ENCODE results near the gene HHAT. TPM values are rescaled to one million over a fixed set of nuclear protein-coding genes. Genes with fewer than 3 reads are reported as not detected.
A peak's percentile ranks its signal among the peaks of the same experiment; 100 is the strongest.

Gene HHAT
- total RNA-seq, 2 experiments from 2014 or later: 0.99 to 1.4 TPM

DNA sequence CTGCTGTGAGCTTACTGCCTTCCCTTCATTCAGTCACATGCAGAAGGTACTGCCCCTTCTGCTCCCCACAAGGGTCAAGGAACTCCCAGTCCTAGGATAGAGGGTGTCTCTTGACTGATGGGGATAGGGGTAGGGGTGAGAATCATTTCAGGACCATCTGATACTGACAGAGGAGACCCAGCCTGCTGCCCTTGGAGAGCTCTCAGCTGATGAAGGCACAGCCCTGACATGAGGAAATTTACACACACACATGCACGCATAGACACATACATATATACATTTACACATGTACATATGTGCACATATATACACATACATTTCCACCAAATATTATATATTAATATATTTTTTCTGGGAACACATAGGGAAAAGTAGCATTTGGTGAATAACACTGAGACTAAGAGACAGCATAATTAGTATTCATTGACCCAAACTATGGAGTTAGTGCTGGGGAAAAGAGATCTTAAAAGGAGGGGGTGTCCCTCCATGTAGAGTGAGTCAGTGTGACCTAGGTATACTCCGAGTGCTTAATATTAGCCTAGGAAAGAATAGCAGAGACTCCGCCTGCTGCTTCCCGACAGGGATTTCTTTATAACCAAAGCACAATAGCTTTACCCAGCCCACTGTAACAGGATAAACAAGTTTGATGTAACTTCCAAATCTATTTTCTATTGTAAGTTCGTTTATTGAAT, 27.6 kb upstream of the HHAT start:
- ATAC-seq (no peak), DNase-seq (no peak)
- ChIA-PET POLR2A (interaction anchor here (1.6 kb wide), 1 partner anchor 11 kb away, joined by 5 read pairs; no protein-coding TSS in a partner anchor), CTCF (no interaction called here)
- Mint-ChIP-seq H3K27ac (no peak overlapping the region), H3K9me3 (no peaks in the 10 kb centered on the region), H3K27me3 (peaks cover 10% of the 10 kb centered on the region), H3K4me3 (no peak overlapping the region), H3K36me3 (ENCODE audit: low read depth) (no peaks in the 10 kb centered on the region), H3K4me1 (ENCODE audit: low read depth) (no peaks in the 10 kb centered on the region)
- intact Hi-C loops (cut with micrococcal nuclease): no loop called here
- no peak for TF ChIP-seq CTCF (IDR thresholded peaks at IDR 0.05)

DNA sequence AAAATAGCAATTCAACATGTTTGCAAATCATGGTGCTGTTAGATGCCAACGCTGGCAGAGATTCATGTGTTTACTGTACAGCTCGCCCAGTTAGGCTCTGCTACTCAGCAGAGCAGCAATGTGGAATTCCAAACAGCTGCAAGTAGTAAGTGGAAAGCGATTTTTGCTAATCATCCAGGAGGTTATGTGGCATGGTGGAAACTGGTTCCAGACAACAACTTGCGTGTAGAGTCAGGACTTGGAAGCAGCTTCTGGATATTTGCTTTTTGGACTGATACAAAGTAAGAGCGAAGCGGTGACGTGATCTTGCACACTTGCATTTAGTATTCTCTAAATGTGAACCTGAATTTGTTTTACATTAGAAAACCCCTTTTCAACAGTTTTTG, 27.1 kb upstream of the HHAT start:
- Mint-ChIP-seq H3K9me3 (no peaks in the 10 kb centered on the region), H3K27me3 (peaks cover 10% of the 10 kb centered on the region), H3K27ac (no peak overlapping the region), H3K4me3 (no peak overlapping the region), H3K36me3 (ENCODE audit: low read depth) (no peaks in the 10 kb centered on the region), H3K4me1 (ENCODE audit: low read depth) (no peaks in the 10 kb centered on the region)
- no peak for TF ChIP-seq CTCF (IDR thresholded peaks at IDR 0.05)
- ChIA-PET CTCF (no interaction called here), POLR2A (interaction anchor here (0.8 to 1.6 kb wide), 2 partner anchors 9 to 12 kb away, joined by 3 to 5 read pairs; no protein-coding TSS in a partner anchor)
- no peak for ATAC-seq
- DNase-seq: no peak
- intact Hi-C loops (cut with micrococcal nuclease): no loop called here

DNA sequence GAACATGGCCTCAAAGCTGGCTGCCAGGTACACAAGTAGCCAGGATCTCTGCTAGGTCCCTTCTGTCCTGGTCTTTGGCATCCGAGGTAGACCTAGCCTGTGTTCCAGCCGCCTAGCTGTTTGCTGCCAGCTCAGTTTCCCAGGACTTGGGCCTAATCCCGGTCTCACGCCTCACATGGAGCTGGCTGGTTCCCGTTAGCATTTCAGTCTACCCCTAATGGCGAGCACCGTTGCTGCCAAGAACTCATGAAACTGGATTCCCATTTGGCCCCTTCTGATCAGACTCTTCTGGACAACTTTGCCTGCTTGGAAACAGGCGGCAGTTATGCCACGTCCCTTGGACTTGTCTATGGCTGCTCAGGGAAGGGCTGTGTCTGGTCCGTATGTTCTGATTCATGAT, 26.2 kb upstream of the HHAT start:
- POLR2A ChIA-PET: interaction anchor here (0.7 to 1.6 kb wide), 3 partner anchors 10 to 406 kb away, joined by 3 to 5 read pairs (median 3); no protein-coding TSS in a partner anchor
- CTCF ChIA-PET: no interaction called here

GRCh38 chr1:210303391-210303790, 25.3 kb upstream of the HHAT start:
- no peak for TF ChIP-seq CTCF (IDR thresholded peaks at IDR 0.05)
- Mint-ChIP-seq H3K27ac (no peak overlapping the region), H3K36me3 (ENCODE audit: low read depth) (no peaks in the 10 kb centered on the region), H3K9me3 (no peaks in the 10 kb centered on the region), H3K4me3 (no peak overlapping the region), H3K4me1 (ENCODE audit: low read depth) (no peaks in the 10 kb centered on the region), H3K27me3 (peaks cover 5% of the 10 kb centered on the region)
- ChIA-PET CTCF (no interaction called here), POLR2A (interaction anchor here (0.6 to 0.7 kb wide), 2 partner anchors 324 to 407 kb away, joined by 3 read pairs; no protein-coding TSS in a partner anchor)
- no peak for ATAC-seq
- no peak for DNase-seq
- intact Hi-C loops (cut with micrococcal nuclease): no loop called here

More for the DNA sequence above, 26.2 kb upstream of the HHAT start:
- no peak for TF ChIP-seq CTCF (IDR thresholded peaks at IDR 0.05)
- no peak for DNase-seq
- Mint-ChIP-seq H3K9me3 (no peaks in the 10 kb centered on the region), H3K27me3 (peaks cover 5% of the 10 kb centered on the region), H3K4me3 (no peak overlapping the region), H3K36me3 (ENCODE audit: low read depth) (no peaks in the 10 kb centered on the region), H3K4me1 (ENCODE audit: low read depth) (no peaks in the 10 kb centered on the region), H3K27ac (no peak overlapping the region)
- intact Hi-C loops (cut with micrococcal nuclease): no loop called here
- ATAC-seq: no peak

DNA sequence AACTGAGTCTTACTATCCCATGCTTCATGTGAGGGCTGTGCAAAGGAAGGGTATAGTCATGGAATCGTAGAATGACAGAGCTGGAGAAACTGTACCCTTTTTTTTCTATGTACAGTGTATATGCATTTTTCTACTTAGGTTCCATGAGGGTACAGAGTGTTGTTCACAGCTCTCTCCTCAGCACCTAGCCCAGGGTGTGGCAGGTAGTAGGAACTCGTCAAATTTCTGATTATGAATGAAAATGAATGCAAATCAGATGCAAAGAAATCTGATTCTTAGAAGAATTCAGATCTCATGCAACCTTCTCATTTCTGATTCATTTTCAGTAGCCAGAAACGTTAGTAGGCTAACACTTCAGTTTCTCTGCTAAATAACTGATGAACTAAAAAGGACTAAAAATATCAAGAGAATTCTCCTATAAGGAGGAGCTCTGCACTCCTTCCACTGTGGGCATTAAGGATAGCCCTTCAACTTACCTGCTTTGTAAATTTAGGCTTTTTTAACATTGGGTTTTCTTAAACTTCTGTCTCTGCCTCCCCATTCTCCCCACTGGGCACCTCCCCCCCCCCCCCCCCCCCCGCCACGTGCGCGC, 18.0 kb upstream of the HHAT start:
- ChIA-PET POLR2A (interaction anchor here (0.7 to 1.2 kb wide), 3 partner anchors 18 to 89 kb away, joined by 3 to 4 read pairs (median 4); partner anchors contain the start of gene HHAT), CTCF (interaction anchor here (0.6 to 2.8 kb wide), 10 partner anchors 10 to 451 kb away, joined by 3 to 21 read pairs (median 4); no protein-coding TSS in a partner anchor)
- Mint-ChIP-seq H3K4me3 (peak overlapping the region; percentile 73), H3K27me3 (peaks cover 11% of the 10 kb centered on the region), H3K27ac (peak overlapping the region; percentile 47), H3K36me3 (ENCODE audit: low read depth) (no peaks in the 10 kb centered on the region), H3K9me3 (no peaks in the 10 kb centered on the region), H3K4me1 (ENCODE audit: low read depth) (peaks cover 4% of the 10 kb centered on the region)
- intact Hi-C loops (cut with micrococcal nuclease): loop anchor here (1.0 to 2.0 kb wide), 2 partner anchors 167 to 450 kb away; no protein-coding TSS in a partner anchor
- no peak for TF ChIP-seq CTCF (IDR thresholded peaks at IDR 0.05)
- no peak for DNase-seq
- no peak for ATAC-seq
